GM19463 (cell line): ENCODE data around the gene ZC3H6.
A peak's percentile ranks its signal among the peaks of the same experiment; 100 is the strongest.
"Not testable (repeated sequence)": the region's sequence is repeated elsewhere in the genome, so short reads cannot be mapped to it uniquely, and the experiment has no call there.

Source experiments
- ATAC-seq: cut with Tn5 transposase; IDR thresholded peaks from one replicate; pipeline ENCODE4 v1.9.1; 2021; ENCODE audit warnings: mild to moderate bottlenecking, moderate library complexity; ENCODE audit not compliant: unreplicated experiment

Gene ZC3H6

GRCh38 chr2:112275887-112276773, 733 bp downstream of the ZC3H6 start:
- peak; percentile 55 for ATAC-seq

GRCh38 chr2:112276954-112277353, 1.6 kb downstream of the ZC3H6 start:
- ATAC-seq = no peak

- no peak for ATAC-seq
Observed at GRCh38 chr2:112277596-112278220, 2.3 kb downstream of the ZC3H6 start.

GRCh38 chr2:112282066-112282465, 6.7 kb downstream of the ZC3H6 start:
- not testable (repeated sequence) for ATAC-seq

GRCh38 chr2:112283535-112283934, 8.1 kb downstream of the ZC3H6 start:
- ATAC-seq = not testable (repeated sequence)

- ATAC-seq = no peak
Observed at GRCh38 chr2:112290088-112290487, 14.7 kb downstream of the ZC3H6 start.

- ATAC-seq = no peak
Observed at GRCh38 chr2:112290648-112291047, 15.3 kb downstream of the ZC3H6 start.

- no peak for ATAC-seq
Observed at GRCh38 chr2:112293636-112294401, 18.4 kb downstream of the ZC3H6 start.

- no peak for ATAC-seq
Observed at GRCh38 chr2:112295407-112296078, 20.1 kb downstream of the ZC3H6 start.

GRCh38 chr2:112296407-112296806, 21.0 kb downstream of the ZC3H6 start:
- ATAC-seq = no peak

- no peak for ATAC-seq
Observed at GRCh38 chr2:112301171-112301584, 25.8 kb downstream of the ZC3H6 start.

- no peak for ATAC-seq
Observed at GRCh38 chr2:112301973-112302372, 26.6 kb downstream of the ZC3H6 start.

GRCh38 chr2:112304298-112304941, 29.0 kb downstream of the ZC3H6 start:
- ATAC-seq = no peak

- ATAC-seq = no peak
Observed at GRCh38 chr2:112305132-112305531, 29.7 kb downstream of the ZC3H6 start.

- no peak for ATAC-seq
Observed at GRCh38 chr2:112310906-112311305, 35.5 kb downstream of the ZC3H6 start.

- no peak for ATAC-seq
Observed at GRCh38 chr2:112311932-112312331, 36.5 kb downstream of the ZC3H6 start.

GRCh38 chr2:112312821-112313220, 37.4 kb downstream of the ZC3H6 start:
- no peak for ATAC-seq

- ATAC-seq = no peak
Observed at GRCh38 chr2:112314856-112315255, 39.5 kb downstream of the ZC3H6 start.

- no peak for ATAC-seq
Observed at GRCh38 chr2:112317303-112318158, 42.1 kb downstream of the ZC3H6 start.
